Lower leg skin (tissue), 4 donors: ENCODE data around the gene AMH. TPM values are rescaled to one million over a fixed set of nuclear protein-coding genes. Genes with fewer than 3 reads are reported as not detected.

Experiments used
- DNase-seq, 2 donors: peaks; one replicate each; pipeline ENCODE4 v3.0.0-alpha.2; 2019; ENCODE audit warnings: low spot score in 2 of 2
- H3K4me3 ChIP-seq: fragments of 200-600 bp; sonication (generic); 2 replicates; pipeline ENCODE4 v1.5.1; 2017; ENCODE audit warnings: mild to moderate bottlenecking, low read depth; ENCODE audit not compliant: poor library complexity, severe bottlenecking
- POLR2A ChIP-seq, 2 donors: fragments of 450-650 bp; IDR thresholded peaks; one replicate each; pipeline ENCODE4 v1.6.1; 2016 to 2017; ENCODE audit warnings: antibody characterized with exemption in 2 of 2, mild to moderate bottlenecking in 1 of 2, moderate library complexity in 1 of 2
- WGBS, 2 donors: methylation state at CpG; one replicate each; pipeline ENCODE4 v1.1.5; 2018; 5-methylcytosine and 5-hydroxymethylcytosine counted together
- intact Hi-C: fragments of 100-400 bp; cut with DNase I; formaldehyde crosslinking; loops from one replicate; pipeline ENCODE4 v1.15.0; 2023; ENCODE audit warnings: low total_unique reads
- total RNA-seq, 4 donors: library from RNA; depleted of rRNA; stranded (reverse); fragments of >200 nt; gene quantifications; one replicate each; pipeline ENCODE4 v1.1.0, GENCODE V29; 2016
- TF ChIP-seq, protein P1 (sequence below), 3 donors: fragments of 450-650 bp; IDR thresholded peaks; one replicate each; pipeline ENCODE4 v1.5.1; 2016; ENCODE audit warnings: antibody characterized with exemption in 3 of 3, mild to moderate bottlenecking in 3 of 3, moderate library complexity in 2 of 3

The AMH gene
- total RNA-seq, 4 donors from 2014 or later = 0.13 to 1.3 (median 1.2) TPM

DNA sequence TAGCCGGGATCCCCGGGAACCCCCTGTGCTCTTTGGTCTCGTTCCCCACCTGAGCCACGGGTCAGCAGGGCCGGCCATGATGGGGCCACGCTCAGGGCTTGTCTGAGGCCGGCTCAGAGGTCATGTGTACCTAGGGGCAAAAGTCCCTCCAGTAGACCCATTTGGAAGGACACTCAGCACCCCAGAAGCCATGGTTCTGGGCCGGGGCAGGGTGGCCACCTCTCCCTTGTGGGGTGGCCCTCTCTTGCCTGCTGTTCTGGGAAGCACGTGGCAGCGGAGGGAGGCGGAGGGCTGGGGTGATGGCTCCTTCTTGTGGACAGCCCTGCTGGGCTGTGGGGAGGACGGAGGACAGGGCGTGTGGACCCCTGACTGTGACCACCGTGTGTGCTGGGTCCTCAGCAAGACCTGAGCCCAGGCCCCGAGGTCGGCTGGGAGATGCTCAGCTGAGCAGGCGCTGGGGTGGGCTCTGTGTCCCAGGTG, 39.3 kb downstream of the AMH start:
- TF ChIP-seq, protein P1, sequence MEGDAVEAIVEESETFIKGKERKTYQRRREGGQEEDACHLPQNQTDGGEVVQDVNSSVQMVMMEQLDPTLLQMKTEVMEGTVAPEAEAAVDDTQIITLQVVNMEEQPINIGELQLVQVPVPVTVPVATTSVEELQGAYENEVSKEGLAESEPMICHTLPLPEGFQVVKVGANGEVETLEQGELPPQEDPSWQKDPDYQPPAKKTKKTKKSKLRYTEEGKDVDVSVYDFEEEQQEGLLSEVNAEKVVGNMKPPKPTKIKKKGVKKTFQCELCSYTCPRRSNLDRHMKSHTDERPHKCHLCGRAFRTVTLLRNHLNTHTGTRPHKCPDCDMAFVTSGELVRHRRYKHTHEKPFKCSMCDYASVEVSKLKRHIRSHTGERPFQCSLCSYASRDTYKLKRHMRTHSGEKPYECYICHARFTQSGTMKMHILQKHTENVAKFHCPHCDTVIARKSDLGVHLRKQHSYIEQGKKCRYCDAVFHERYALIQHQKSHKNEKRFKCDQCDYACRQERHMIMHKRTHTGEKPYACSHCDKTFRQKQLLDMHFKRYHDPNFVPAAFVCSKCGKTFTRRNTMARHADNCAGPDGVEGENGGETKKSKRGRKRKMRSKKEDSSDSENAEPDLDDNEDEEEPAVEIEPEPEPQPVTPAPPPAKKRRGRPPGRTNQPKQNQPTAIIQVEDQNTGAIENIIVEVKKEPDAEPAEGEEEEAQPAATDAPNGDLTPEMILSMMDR (IDR thresholded peaks at IDR 0.05) = no peak
- no peak for TF ChIP-seq POLR2A (IDR thresholded peaks at IDR 0.05)
- intact Hi-C loops = no loop called here

DNA sequence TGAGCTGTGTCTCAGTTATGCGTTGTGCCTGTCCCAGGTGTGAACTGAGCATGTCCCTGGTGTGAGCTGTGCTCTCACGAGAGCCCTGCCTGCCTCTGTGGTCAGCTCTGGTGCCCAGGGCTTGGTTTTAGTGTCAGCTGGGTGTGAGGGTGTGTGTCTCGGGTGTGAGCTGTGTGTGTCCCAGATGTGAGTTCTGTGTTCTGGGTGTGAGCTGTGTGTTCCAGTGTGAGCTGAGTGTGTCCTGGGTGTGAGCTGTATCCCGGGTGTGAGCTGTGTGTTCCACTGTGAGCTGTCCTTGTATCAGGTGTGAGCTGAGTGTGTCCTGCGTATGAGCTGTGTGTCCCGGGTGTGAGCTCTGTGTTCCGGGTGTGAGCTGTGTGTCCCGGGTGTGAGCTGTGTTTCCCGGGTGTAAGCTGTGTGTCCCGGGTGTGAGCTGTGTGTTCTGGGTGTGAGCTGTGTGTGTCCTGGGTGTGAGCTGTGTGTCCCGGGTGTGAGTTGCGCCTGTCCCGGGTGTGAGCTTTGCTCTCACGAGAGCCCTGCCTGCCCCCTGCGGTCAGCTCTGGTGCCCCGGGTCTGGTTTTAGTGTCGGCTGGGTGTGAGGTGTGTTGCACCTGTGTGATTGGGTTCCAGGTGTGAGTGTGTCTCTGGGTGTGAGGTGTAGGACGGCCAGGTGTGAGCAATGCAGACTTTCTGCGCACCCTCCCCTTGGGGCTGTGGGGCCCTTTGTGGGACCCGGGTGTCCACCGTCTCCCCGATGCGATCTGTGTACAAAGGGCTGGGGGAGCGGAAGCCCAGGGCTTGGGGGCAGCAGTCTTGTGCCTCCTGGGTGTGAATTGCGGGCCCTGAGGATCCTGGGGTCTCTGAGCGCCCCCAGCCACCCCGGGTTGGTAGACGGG, 39.9 kb downstream of the AMH start:
- intact Hi-C loops = no loop called here
- no peak overlapping the region for H3K4me3 ChIP-seq
- no peak for DNase-seq
- no peak for TF ChIP-seq POLR2A (IDR thresholded peaks at IDR 0.05)
- TF ChIP-seq, protein P1 (IDR thresholded peaks at IDR 0.05) = no peak
- 55 to 66% methylated on average over 19 to 24 of the region's 28 CpGs for WGBS, 2 donors

More for the DNA sequence above, 39.3 kb downstream of the AMH start:
- WGBS, 2 donors = 84 to 90% methylated on average over 11 to 16 of the region's 17 CpGs
- no peak for DNase-seq
- no peak overlapping the region for H3K4me3 ChIP-seq

DNA sequence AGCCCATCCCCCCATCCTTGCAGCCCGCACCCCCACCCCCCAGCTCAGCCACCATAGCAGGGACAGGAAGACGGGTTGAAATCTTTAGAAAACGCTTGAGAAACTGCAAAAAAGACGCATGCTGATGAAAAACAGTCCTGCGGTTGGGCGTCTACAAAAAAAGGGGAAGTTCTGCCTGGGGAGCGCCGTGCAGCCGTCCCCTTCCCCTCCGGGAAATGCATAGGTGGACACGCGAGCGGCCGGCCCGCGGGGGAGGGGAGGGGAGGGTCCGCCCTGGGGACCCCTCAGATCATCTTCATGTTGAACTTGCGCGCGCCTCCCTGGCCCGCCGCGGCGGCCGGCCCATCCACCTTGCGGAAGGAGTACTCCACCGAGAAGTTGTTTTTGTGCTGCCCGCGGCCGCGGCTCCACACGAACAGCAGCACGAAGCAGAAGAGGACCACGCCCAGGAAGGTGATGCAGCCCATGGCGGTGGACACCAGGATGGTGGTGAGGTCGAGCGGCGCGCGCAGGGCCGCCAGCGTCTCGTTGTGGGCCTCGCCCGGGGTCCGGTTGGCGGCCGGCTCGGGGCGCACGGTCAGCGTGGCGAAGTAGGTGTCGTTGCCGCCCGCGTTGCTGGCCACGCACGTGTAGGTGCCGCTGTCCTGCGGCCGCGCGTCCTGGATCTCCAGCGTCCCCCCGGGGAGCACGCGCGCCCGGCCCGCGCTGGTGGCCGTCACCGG, 40.8 kb downstream of the AMH start:
- no peak for DNase-seq
- peak overlapping the region; percentile 22 for H3K4me3 ChIP-seq
- TF ChIP-seq, protein P1 (IDR thresholded peaks at IDR 0.05) = no peak
- TF ChIP-seq POLR2A (IDR thresholded peaks at IDR 0.05) = no peak
- 1 to 4% methylated on average over 18 to 57 of the region's 74 CpGs for WGBS, 2 donors
- intact Hi-C loops = no loop called here

DNA sequence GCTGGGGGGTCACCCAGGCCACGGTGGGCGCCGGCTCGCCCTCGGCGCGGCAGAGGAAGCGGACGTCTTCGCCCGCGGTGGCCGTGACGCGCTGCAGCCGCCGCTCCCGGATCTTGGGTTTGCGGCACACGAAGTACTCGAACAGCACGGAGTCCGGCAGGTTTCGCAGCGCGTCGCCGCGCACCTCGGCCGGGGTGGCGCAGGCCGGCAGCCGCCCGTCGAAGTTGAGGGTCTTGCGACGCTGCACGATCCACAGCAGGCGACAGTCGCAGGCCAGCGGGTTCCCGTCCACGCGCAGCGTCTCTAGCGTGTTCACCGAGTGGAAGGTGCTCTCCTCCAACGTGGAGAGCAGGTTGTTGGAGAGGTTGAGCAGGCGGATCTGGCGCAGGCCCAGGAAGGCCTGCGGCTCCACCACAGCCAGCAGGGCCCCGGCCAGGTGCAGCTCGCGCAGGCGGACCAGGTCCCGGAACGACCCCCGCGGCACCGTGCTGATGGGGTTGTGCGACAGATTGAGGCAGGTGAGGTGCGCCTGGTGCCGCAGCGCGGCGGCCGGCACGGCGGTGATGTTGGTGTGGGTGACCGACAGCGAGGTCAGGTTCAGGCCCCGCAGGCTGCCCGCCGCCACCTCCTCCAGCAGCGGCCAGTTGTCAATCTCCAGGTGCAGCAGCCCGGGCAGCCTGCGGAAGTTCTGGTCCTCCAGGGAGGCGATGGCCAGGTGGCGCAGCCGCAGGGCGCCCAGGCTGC, 41.5 kb downstream of the AMH start:
- WGBS, 2 donors = 6 to 19% methylated on average over 21 to 65 of the region's 82 CpGs
- intact Hi-C loops = no loop called here
- peak overlapping the region; percentile 22 for H3K4me3 ChIP-seq
- no peak for DNase-seq
- TF ChIP-seq POLR2A (IDR thresholded peaks at IDR 0.05) = no peak
- TF ChIP-seq, protein P1 (IDR thresholded peaks at IDR 0.05) = no peak

DNA sequence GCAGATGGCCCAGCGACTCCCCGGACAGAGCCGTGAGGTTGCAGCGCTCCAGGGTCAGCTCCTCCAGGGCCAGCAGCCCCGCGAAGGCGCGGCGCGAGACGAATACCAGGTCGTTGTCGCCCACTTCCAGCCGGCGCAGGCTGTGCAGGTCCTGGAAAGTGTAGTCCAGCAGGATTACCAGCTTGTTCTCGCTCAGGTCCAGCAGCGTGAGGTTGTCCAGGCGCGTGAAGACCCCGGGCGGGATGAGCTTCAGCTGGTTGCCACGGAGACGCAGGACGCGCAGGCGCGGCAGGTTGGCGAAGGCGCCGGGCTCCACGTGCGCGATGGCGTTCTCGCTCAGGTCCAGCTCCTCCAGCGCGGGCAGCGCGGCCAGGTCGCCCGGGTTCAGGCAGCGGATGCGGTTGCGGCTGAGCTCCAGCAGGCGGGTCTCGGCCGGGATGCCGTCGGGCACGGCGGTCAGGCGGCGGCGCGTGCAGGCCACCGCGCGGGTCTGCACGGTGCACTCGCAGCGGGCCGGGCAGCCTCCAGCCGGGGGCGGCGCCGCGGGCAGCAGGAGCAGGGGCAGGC, 42.1 kb downstream of the AMH start:
- H3K4me3 ChIP-seq = no peak overlapping the region
- WGBS, 2 donors = 18 to 46% methylated on average over 34 to 46 of the region's 67 CpGs
- no peak for DNase-seq
- no peak for TF ChIP-seq POLR2A (IDR thresholded peaks at IDR 0.05)
- TF ChIP-seq, protein P1 (IDR thresholded peaks at IDR 0.05) = no peak
- intact Hi-C loops = no loop called here
